ENCODE measurements around the gene TEX2. TPM values are rescaled to one million over a fixed set of nuclear protein-coding genes. Genes with fewer than 3 reads are reported as not detected.

TEX2 gene
- total and polyA plus RNA-seq, 2 of the 13 experiments (the other 11 are each of a cell fraction or from before 2014, with no cell fraction given): 21.4 to 37.7 TPM

- TF ChIP-seq, protein P1, sequence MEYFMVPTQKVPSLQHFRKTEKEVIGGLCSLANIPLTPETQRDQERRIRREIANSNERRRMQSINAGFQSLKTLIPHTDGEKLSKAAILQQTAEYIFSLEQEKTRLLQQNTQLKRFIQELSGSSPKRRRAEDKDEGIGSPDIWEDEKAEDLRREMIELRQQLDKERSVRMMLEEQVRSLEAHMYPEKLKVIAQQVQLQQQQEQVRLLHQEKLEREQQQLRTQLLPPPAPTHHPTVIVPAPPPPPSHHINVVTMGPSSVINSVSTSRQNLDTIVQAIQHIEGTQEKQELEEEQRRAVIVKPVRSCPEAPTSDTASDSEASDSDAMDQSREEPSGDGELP (IDR thresholded peaks at IDR 0.05; ENCODE audit: borderline replicate concordance, low read depth): no peak
- TF ChIP-seq POGZ (CRISPR knock-in tag; IDR thresholded peaks at IDR 0.05) (no peak), ARNT2 (CRISPR knock-in tag; IDR thresholded peaks at IDR 0.05; ENCODE audit: low read depth) (no peak), NFATC3 (CRISPR knock-in tag; IDR thresholded peaks at IDR 0.05) (no peak), ZIK1 (CRISPR knock-in tag; IDR thresholded peaks at IDR 0.05; ENCODE audit: borderline replicate concordance, low read depth) (no peak), ZNF17 (CRISPR knock-in tag; IDR thresholded peaks at IDR 0.05) (no peak), ZNF710 (CRISPR knock-in tag; IDR thresholded peaks at IDR 0.05; ENCODE audit: borderline replicate concordance) (no peak), NR2F6 (IDR thresholded peaks at IDR 0.05) (peak; percentile 15; the same call in 1 of the 2 replicates), NR2F6 (CRISPR knock-in tag; IDR thresholded peaks at IDR 0.05) (no peak), CEBPB (IDR thresholded peaks at IDR 0.05; ENCODE audit: borderline replicate concordance, low read depth, low read length) (0 out of 2 replicates have a peak, but pooled peaks have one; percentile 11), STAG1 (CRISPR knock-in tag; IDR thresholded peaks at IDR 0.05) (peak; percentile 42), HMGA1 (CRISPR knock-in tag; conservative IDR thresholded peaks at IDR 0.05) (no peak), ERF (CRISPR knock-in tag; IDR thresholded peaks at IDR 0.05) (no peak), ZNF670 (CRISPR knock-in tag; IDR thresholded peaks at IDR 0.05; ENCODE audit: borderline replicate concordance) (0 out of 2 replicates have a peak, but pooled peaks have one; percentile 22), SKI (IDR thresholded peaks at IDR 0.05; ENCODE audit: partially characterized antibody) (peak; percentile 69), ZNF253 (CRISPR knock-in tag; IDR thresholded peaks at IDR 0.05; ENCODE audit: borderline replicate concordance) (no peak), RXRB (CRISPR knock-in tag; IDR thresholded peaks at IDR 0.05; ENCODE audit: borderline replicate concordance) (peak; percentile 17; the same call in 1 of the 2 replicates), ZNF691 (CRISPR knock-in tag; IDR thresholded peaks at IDR 0.05; ENCODE audit: borderline replicate concordance, low read depth) (no peak), KAT7 (CRISPR knock-in tag; IDR thresholded peaks at IDR 0.05; ENCODE audit: borderline replicate concordance) (no peak), NFE2L1 (CRISPR knock-in tag; IDR thresholded peaks at IDR 0.05; ENCODE audit: borderline replicate concordance) (no peak)
- TF ChIP-seq, protein P2, sequence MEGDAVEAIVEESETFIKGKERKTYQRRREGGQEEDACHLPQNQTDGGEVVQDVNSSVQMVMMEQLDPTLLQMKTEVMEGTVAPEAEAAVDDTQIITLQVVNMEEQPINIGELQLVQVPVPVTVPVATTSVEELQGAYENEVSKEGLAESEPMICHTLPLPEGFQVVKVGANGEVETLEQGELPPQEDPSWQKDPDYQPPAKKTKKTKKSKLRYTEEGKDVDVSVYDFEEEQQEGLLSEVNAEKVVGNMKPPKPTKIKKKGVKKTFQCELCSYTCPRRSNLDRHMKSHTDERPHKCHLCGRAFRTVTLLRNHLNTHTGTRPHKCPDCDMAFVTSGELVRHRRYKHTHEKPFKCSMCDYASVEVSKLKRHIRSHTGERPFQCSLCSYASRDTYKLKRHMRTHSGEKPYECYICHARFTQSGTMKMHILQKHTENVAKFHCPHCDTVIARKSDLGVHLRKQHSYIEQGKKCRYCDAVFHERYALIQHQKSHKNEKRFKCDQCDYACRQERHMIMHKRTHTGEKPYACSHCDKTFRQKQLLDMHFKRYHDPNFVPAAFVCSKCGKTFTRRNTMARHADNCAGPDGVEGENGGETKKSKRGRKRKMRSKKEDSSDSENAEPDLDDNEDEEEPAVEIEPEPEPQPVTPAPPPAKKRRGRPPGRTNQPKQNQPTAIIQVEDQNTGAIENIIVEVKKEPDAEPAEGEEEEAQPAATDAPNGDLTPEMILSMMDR (CRISPR knock-in tag; IDR thresholded peaks at IDR 0.05): peak; percentile 63
- TF ChIP-seq, protein P3, sequence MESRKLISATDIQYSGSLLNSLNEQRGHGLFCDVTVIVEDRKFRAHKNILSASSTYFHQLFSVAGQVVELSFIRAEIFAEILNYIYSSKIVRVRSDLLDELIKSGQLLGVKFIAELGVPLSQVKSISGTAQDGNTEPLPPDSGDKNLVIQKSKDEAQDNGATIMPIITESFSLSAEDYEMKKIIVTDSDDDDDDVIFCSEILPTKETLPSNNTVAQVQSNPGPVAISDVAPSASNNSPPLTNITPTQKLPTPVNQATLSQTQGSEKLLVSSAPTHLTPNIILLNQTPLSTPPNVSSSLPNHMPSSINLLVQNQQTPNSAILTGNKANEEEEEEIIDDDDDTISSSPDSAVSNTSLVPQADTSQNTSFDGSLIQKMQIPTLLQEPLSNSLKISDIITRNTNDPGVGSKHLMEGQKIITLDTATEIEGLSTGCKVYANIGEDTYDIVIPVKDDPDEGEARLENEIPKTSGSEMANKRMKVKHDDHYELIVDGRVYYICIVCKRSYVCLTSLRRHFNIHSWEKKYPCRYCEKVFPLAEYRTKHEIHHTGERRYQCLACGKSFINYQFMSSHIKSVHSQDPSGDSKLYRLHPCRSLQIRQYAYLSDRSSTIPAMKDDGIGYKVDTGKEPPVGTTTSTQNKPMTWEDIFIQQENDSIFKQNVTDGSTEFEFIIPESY (CRISPR knock-in tag; IDR thresholded peaks at IDR 0.05): peak; percentile 54; the same call in 1 of the 2 replicates
Measured at GRCh38 chr17:64202683-64203344, 60.2 kb downstream of the TEX2 start (continued).

Measured in HepG2 (cell line).